Esophagus muscularis mucosa (tissue), 4 donors: ENCODE data around the gene ROBO1. TPM values are rescaled to one million over a fixed set of nuclear protein-coding genes. Genes with fewer than 3 reads are reported as not detected.
"Not testable (repeated sequence)": the region's sequence is repeated elsewhere in the genome, so short reads cannot be mapped to it uniquely, and the experiment has no call there.

Source experiments
- DNase-seq: peaks from one replicate; pipeline ENCODE4 v3.0.0-alpha.2; 2017; ENCODE audit errors: extremely low spot score
- H3K27ac ChIP-seq, 4 donors: fragments of 200-600 bp; sonication (generic); replicated peaks in 1 of 4; 1 replicate in 3 of 4; 2 replicates in 1 of 4; pipeline ENCODE4 v1.5.1; 2016 to 2019; ENCODE audit warnings: mild to moderate bottlenecking in 1 of 4
- H3K27me3 ChIP-seq, 4 donors: fragments of 200-600 bp; sonication (generic); one replicate each; pipeline versions ENCODE4 v1.5.1 to v1.6.0; 2016 to 2019
- H3K36me3 ChIP-seq, 4 donors: fragments of 200-600 bp; sonication (generic); one replicate each; pipeline ENCODE4 v1.5.1; 2016 to 2019
- H3K4me1 ChIP-seq, 4 donors: fragments of 200-600 bp; sonication (generic); one replicate each; pipeline ENCODE4 v1.5.1; 2016 to 2019
- H3K4me3 ChIP-seq, 4 donors: fragments of 200-600 bp; sonication (generic); 1 replicate in 2 of 4; 2 replicates in 2 of 4; pipeline ENCODE4 v1.5.1; 2016 to 2019; ENCODE audit warnings: mild to moderate bottlenecking in 4 of 4, moderate library complexity in 1 of 4
- H3K9me3 ChIP-seq, 4 donors: fragments of 200-600 bp; sonication (generic); 1 replicate in 3 of 4; 2 replicates in 1 of 4; pipeline ENCODE4 v1.5.1; 2016 to 2019
- EP300 ChIP-seq: sonication (generic); formaldehyde crosslinking; IDR thresholded peaks from one replicate; pipeline ENCODE4 v1.6.1; 2017; ENCODE audit warnings: antibody characterized with exemption
- POLR2A ChIP-seq: fragments of 450-650 bp; IDR thresholded peaks from one replicate; pipeline ENCODE4 v1.6.1; 2017; ENCODE audit warnings: antibody characterized with exemption, moderate library complexity, mild to moderate bottlenecking, low read depth
- POLR2AphosphoS5 ChIP-seq, 2 donors: sonication (generic); formaldehyde crosslinking; IDR thresholded peaks; one replicate each; pipeline ENCODE4 v1.6.1; 2017; ENCODE audit warnings: antibody characterized with exemption in 2 of 2
- WGBS: methylation state at CpG from one replicate; pipeline ENCODE4 v1.1.5; 2018; 5-methylcytosine and 5-hydroxymethylcytosine counted together
- intact Hi-C: fragments of 100-400 bp; cut with DNase I; formaldehyde crosslinking; loops from one replicate; pipeline ENCODE4 v1.15.1; 2023
- total RNA-seq, 4 donors: library from RNA; depleted of rRNA; stranded (reverse); fragments of >200 nt; gene quantifications; one replicate each; pipeline versions ENCODE4 v1.1.0 to v1.2.1, GENCODE V29; 2016
- TF ChIP-seq, protein P1 (sequence below), 3 experiments: fragments of 200-600 bp in 2 of 3; fragments of 450-650 bp in 1 of 3; sonication (generic) in 2 of 3; IDR thresholded peaks; one replicate each; pipeline ENCODE4 v1.5.1; 2017 to 2019; ENCODE audit warnings: antibody characterized with exemption in 3 of 3, mild to moderate bottlenecking in 2 of 3, moderate library complexity in 1 of 3

ROBO1 gene
- total RNA-seq, 4 donors from 2014 or later, result 9.6 to 14.2 (median 12.6) TPM

DNA sequence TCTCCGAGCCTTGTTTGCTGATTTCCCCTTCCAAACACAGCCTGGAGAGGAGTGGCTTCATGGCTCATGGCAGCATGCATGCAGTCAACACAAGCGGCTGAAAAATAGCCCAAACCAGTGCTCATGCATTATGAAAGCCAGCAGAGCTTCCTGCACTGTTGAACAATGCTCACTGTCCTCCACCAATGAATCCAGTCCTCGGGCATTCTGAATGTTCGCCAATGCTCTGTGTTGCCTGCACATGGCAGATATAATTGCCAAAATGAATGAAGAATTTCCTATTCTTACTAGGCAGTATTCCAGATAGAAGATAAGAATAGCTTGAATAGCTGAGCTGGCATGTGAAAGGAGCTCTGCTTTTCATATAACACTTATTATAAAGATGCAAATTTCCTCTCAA lies 252.7 kb downstream of the ROBO1 start:
- no peak overlapping the region for H3K4me3 ChIP-seq
- intact Hi-C loops, result no loop called here
- H3K4me1 ChIP-seq, result no peaks in the 10 kb centered on the region
- 57% methylated on average over 4 of the region's 4 CpGs for WGBS
- H3K36me3 ChIP-seq, result no peaks in the 10 kb centered on the region
- no peaks in the 10 kb centered on the region for H3K9me3 ChIP-seq
- H3K27me3 ChIP-seq, result peaks cover 0 to 13% (median 0%) of the 10 kb centered on the region in 4 donors
- H3K27ac ChIP-seq, result no peak overlapping the region
- DNase-seq, result no peak
- TF ChIP-seq POLR2AphosphoS5 (IDR thresholded peaks at IDR 0.05), result no peak
- no peak for TF ChIP-seq POLR2A
- TF ChIP-seq, protein P1, sequence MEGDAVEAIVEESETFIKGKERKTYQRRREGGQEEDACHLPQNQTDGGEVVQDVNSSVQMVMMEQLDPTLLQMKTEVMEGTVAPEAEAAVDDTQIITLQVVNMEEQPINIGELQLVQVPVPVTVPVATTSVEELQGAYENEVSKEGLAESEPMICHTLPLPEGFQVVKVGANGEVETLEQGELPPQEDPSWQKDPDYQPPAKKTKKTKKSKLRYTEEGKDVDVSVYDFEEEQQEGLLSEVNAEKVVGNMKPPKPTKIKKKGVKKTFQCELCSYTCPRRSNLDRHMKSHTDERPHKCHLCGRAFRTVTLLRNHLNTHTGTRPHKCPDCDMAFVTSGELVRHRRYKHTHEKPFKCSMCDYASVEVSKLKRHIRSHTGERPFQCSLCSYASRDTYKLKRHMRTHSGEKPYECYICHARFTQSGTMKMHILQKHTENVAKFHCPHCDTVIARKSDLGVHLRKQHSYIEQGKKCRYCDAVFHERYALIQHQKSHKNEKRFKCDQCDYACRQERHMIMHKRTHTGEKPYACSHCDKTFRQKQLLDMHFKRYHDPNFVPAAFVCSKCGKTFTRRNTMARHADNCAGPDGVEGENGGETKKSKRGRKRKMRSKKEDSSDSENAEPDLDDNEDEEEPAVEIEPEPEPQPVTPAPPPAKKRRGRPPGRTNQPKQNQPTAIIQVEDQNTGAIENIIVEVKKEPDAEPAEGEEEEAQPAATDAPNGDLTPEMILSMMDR (IDR thresholded peaks at IDR 0.05), result no peak
- no peak for TF ChIP-seq EP300

GRCh38 chr3:79514069-79514468 lies 253.7 kb downstream of the ROBO1 start:
- WGBS, result 70% methylated on average over 3 of the region's 3 CpGs
- Histone ChIP-seq H3K4me1 (no peaks in the 10 kb centered on the region), H3K36me3 (no peaks in the 10 kb centered on the region), H3K9me3 (no peaks in the 10 kb centered on the region), H3K4me3 (no peak overlapping the region), H3K27me3 (peaks cover 0 to 13% (median 0%) of the 10 kb centered on the region in 4 donors), H3K27ac (no peak overlapping the region)
- no peak for TF ChIP-seq POLR2AphosphoS5 (IDR thresholded peaks at IDR 0.05)
- TF ChIP-seq POLR2A, result no peak
- TF ChIP-seq, protein P1 (IDR thresholded peaks at IDR 0.05), result no peak
- no peak for TF ChIP-seq EP300
- no peak for DNase-seq
- intact Hi-C loops, result no loop called here

- H3K36me3 ChIP-seq, result no peaks in the 10 kb centered on the region
- intact Hi-C loops, result no loop called here
- DNase-seq, result no peak
- TF ChIP-seq POLR2A (no peak), EP300 (no peak), POLR2AphosphoS5 (IDR thresholded peaks at IDR 0.05) (no peak)
- TF ChIP-seq, protein P1 (IDR thresholded peaks at IDR 0.05), result no peak
- WGBS, result 80% methylated on average over 1 of the region's 1 CpG
- no peaks in the 10 kb centered on the region for H3K9me3 ChIP-seq
- no peak overlapping the region for H3K27ac ChIP-seq
- H3K4me1 ChIP-seq, result no peaks in the 10 kb centered on the region
- H3K4me3 ChIP-seq, result no peak overlapping the region
- no peaks in the 10 kb centered on the region for H3K27me3 ChIP-seq
These were observed 261.0 kb downstream of the ROBO1 start for GRCh38 chr3:79506751-79507150.

DNA sequence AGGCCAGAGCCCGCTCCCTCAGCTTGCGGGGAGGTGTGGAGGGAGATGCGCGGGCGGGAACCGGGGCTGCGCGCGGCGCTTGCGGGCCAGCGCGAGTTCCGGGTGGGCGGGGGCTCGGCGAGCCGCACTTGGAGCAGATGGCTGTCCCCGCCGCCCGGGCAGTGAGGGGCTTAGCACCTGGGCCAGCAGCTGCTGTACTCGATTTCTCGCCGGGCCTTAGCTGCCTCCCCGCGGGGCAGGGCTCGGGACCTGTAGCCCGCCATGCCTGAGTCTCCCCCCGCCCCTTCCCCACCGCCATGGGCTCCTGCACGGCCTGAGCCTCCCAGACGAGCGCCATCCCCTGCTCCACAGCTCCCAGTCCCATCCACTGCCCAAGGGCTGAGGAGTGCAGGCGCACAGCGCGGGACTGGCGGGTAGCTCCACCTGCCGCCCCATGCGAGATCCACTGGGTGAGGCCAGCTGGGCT lies 265.5 kb downstream of the ROBO1 start:
- H3K9me3 ChIP-seq, DNase-seq, intact Hi-C loops, H3K4me1 ChIP-seq, H3K4me3 ChIP-seq, H3K27me3 ChIP-seq, H3K36me3 ChIP-seq, H3K27ac ChIP-seq: not testable (repeated sequence)
- 96% methylated on average over 39 of the region's 39 CpGs for WGBS

- no peaks in the 10 kb centered on the region for H3K9me3 ChIP-seq
- DNase-seq, result no peak
- no peaks in the 10 kb centered on the region for H3K36me3 ChIP-seq
- H3K4me1 ChIP-seq, result no peaks in the 10 kb centered on the region
- 29% methylated on average over 7 of the region's 7 CpGs for WGBS
- H3K4me3 ChIP-seq, result no peak overlapping the region
- TF ChIP-seq, protein P1 (IDR thresholded peaks at IDR 0.05), result peak; percentile 37 to 66 (median 62)
- TF ChIP-seq POLR2A, result no peak
- no peak overlapping the region for H3K27ac ChIP-seq
- no peaks in the 10 kb centered on the region for H3K27me3 ChIP-seq
- intact Hi-C loops, result no loop called here
These were observed 270.2 kb downstream of the ROBO1 start for GRCh38 chr3:79497447-79498111.
